Activated CD8-positive, alpha-beta memory T cell treated with anti-CD3 and anti-CD28 coated beads for 48 hours (primary cell): ENCODE results near the gene EPHA8.
A peak's percentile ranks its signal among the peaks of the same experiment; 100 is the strongest.

Experiments used
- DNase-seq, 3 experiments: peaks; one replicate each; pipeline ENCODE4 v3.0.0-alpha.2; 2020; ENCODE audit warnings: low read depth in 2 of 3, low spot score in 2 of 3

EPHA8 gene

GRCh38 chr1:22641906-22642636 lies 78.8 kb downstream of the EPHA8 start:
- peak; percentile 30 to 43 (median 42) for DNase-seq

- no peak for DNase-seq
Measured at GRCh38 chr1:22643381-22643780, 80.1 kb downstream of the EPHA8 start, which contains the start of gene C1QC. Gene C1QC (plus strand): TSS chr1:22643633. CDS start chr1:22644024, 391 bp downstream.

GRCh38 chr1:22643928-22644327 lies 80.6 kb downstream of the EPHA8 start:
- DNase-seq, result no peak

GRCh38 chr1:22645931-22646330 lies 82.6 kb downstream of the EPHA8 start:
- DNase-seq, result no peak

- DNase-seq, result no peak
Measured at GRCh38 chr1:22646384-22646783, 83.1 kb downstream of the EPHA8 start.

GRCh38 chr1:22650089-22650693 lies 86.9 kb downstream of the EPHA8 start:
- no peak for DNase-seq

GRCh38 chr1:22651941-22652856 lies 88.9 kb downstream of the EPHA8 start:
- no peak for DNase-seq

- DNase-seq, result no peak
Measured at GRCh38 chr1:22652881-22653316, 89.6 kb downstream of the EPHA8 start, which contains the start of gene C1QB. Gene C1QB (plus strand): TSS chr1:22653236. CDS start chr1:22659463, 6,227 bp downstream.
